Spleen (tissue), 11 donors: ENCODE measurements around the gene CPED1. TPM values are rescaled to one million over a fixed set of nuclear protein-coding genes. Genes with fewer than 3 reads are reported as not detected.

Experiments used
- DNase-seq: peaks from one replicate; pipeline ENCODE4 v3.0.0-alpha.2; 2020
- H3K27ac ChIP-seq, 8 donors: fragments of 200-600 bp; sonication (generic) in 7 of 8; 1 replicate in 4 of 8; 2 replicates in 4 of 8; pipeline versions ENCODE4 v1.5.0 to v1.8.0; 2016 to 2021; ENCODE audit warnings: inconsistent platforms in 4 of 8, mild to moderate bottlenecking in 4 of 8, moderate library complexity in 1 of 8
- H3K27me3 ChIP-seq, 7 donors: fragments of 200-600 bp; sonication (generic) in 6 of 7; replicated peaks in 1 of 7; 1 replicate in 4 of 7; 2 replicates in 3 of 7; pipeline versions ENCODE4 v1.5.0 to v1.8.0; 2016 to 2021; ENCODE audit warnings: inconsistent platforms in 3 of 7, mild to moderate bottlenecking in 1 of 7
- H3K36me3 ChIP-seq, 6 donors: fragments of 200-600 bp; sonication (generic) in 5 of 6; 1 replicate in 4 of 6; 2 replicates in 2 of 6; pipeline versions ENCODE4 v1.5.0 to v1.8.0; 2016 to 2021; ENCODE audit warnings: inconsistent platforms in 2 of 6
- H3K4me1 ChIP-seq, 6 donors: fragments of 200-600 bp; sonication (generic) in 5 of 6; 1 replicate in 3 of 6; 2 replicates in 3 of 6; pipeline versions ENCODE4 v1.5.0 to v1.8.0; 2016 to 2021; ENCODE audit warnings: inconsistent platforms in 3 of 6
- H3K4me3 ChIP-seq, 8 donors: fragments of 200-600 bp; sonication (generic) in 7 of 8; 1 replicate in 4 of 8; 2 replicates in 4 of 8; pipeline versions ENCODE4 v1.5.0 to v1.8.0; 2016 to 2021; ENCODE audit warnings: inconsistent platforms in 4 of 8, mild to moderate bottlenecking in 4 of 8, moderate library complexity in 2 of 8
- H3K9me3 ChIP-seq, 8 donors: fragments of 200-600 bp; sonication (generic) in 7 of 8; 1 replicate in 4 of 8; 2 replicates in 4 of 8; pipeline versions ENCODE4 v1.5.0 to v1.8.0; 2016 to 2021; ENCODE audit warnings: inconsistent platforms in 4 of 8
- CTCF ChIP-seq, 11 experiments: fragments of 200-600 bp in 7 of 11; fragments of 450-650 bp in 4 of 11; sonication (generic) in 4 of 11; IDR thresholded peaks in 8 of 11; conservative IDR thresholded peaks in 3 of 11; 1 replicate in 7 of 11; 2 replicates in 4 of 11; pipeline versions ENCODE4 v1.4.0 to v1.8.0; 2016 to 2021; ENCODE audit warnings: antibody characterized with exemption in 11 of 11, inconsistent platforms in 4 of 11, mild to moderate bottlenecking in 1 of 11
- POLR2A ChIP-seq, 3 donors: fragments of 450-650 bp; IDR thresholded peaks; one replicate each; pipeline ENCODE4 v1.5.1; 2017; ENCODE audit warnings: antibody characterized with exemption in 3 of 3, mild to moderate bottlenecking in 1 of 3
- POLR2AphosphoS5 ChIP-seq, 3 donors: sonication (generic); formaldehyde crosslinking; IDR thresholded peaks; one replicate each; pipeline ENCODE4 v1.5.1; 2017; ENCODE audit warnings: antibody characterized with exemption in 3 of 3
- WGBS, 5 donors: extraction: QIAGEN DNeasy Blood & Tissue Kit in 3 of 5; methylation state at CpG; one replicate each; pipeline versions ENCODE4 v1.1.5 to v1.1.7; 2013 to 2018; 5-methylcytosine and 5-hydroxymethylcytosine counted together
- intact Hi-C: fragments of 100-400 bp; cut with DNase I; formaldehyde crosslinking; loops from one replicate; pipeline ENCODE4 v1.15.0; 2023; ENCODE audit warnings: low total_unique reads
- polyA plus RNA-seq, 3 donors: library from polyadenylated mRNA; stranded (reverse); fragments of 200-250 nt; gene quantifications; one replicate each; pipeline ENCODE4 v1.2.1, GENCODE V29; 2013
- total RNA-seq, 7 donors: library from RNA; depleted of rRNA in 3 of 7; stranded (reverse); fragments of >200 nt in 3 of 7; fragmentation: NEBNext Ultra II Directional in 4 of 7; extraction: Animal tissue kit (Norgen Biotek cat#: 25700) in 4 of 7; gene quantifications; one replicate each; pipeline versions ENCODE4 v1.1.0 to v1.2.1, GENCODE V29; 2016 to 2021
- donor health status: healthy with polysubstance abuse.
- donor health status: DM: no; HTN: no; CAD: no; lungs with moderate emphysema.
- donor health status: DM: no; HTN: no; CAD: no.
- donor health status: Bipolar disorder and iron deficiency.
- donor health status: healthy.
- donor health status: DM: no; HTN: no; CAD: no.
- donor health status: DM: yes; HTN: yes; CAD: no.

CPED1 gene
- total and polyA plus RNA-seq, 10 donors, result 1.5 to 81.6 (median 38.6) TPM

DNA sequence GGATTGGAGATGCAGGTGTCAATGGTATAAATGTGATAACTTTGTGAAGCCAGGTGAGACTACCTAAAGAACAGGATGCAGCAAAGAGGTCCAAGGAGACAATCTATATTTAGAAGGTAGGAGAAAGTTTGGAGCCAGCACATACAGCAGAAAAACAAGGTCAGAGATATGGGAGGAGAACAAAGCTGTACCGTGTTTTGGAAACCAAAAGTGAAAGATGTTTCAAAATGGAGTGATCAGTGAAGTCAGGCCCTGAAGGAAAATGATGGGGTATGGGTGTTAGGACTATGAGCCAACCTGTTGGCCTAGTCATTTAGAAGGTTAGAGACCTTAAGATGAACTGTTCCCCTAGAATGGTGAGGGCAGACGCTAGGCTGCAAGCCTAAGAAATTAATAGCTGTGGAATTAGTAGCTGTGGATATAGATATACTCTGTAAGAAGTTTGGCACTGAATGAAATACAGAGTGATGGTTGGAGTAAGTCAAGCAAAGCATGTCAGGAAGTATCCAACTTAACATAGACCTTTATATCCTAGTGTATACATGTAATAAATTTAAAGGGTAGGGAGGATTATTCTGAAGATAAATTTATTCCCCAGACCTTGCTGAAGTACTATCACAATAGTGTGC is 190.5 kb downstream of the CPED1 start:
- TF ChIP-seq POLR2A (IDR thresholded peaks at IDR 0.05) (no peak), POLR2AphosphoS5 (IDR thresholded peaks at IDR 0.05) (no peak), CTCF (IDR thresholded peaks at IDR 0.05 in 8 of 11, conservative IDR thresholded peaks at IDR 0.05 in 3 of 11) (no peak)
- no peaks in the 10 kb centered on the region for H3K36me3 ChIP-seq
- intact Hi-C loops, result no loop called here

GRCh38 chr7:121180436-121181063 is 192.0 kb downstream of the CPED1 start:
- intact Hi-C loops, result no loop called here
- peak overlapping the region; percentile 17 to 81 (median 70) for H3K27ac ChIP-seq
- no peaks in the 10 kb centered on the region for H3K36me3 ChIP-seq
- peaks cover 0 to 87% (median 40%) of the 10 kb centered on the region in 6 donors for H3K4me1 ChIP-seq
- H3K4me3 ChIP-seq, result no peak overlapping the region
- no peaks in the 10 kb centered on the region for H3K9me3 ChIP-seq
- no peaks in the 10 kb centered on the region for H3K27me3 ChIP-seq
- 66 to 77% (median 72%) methylated on average over 4 of the region's 4 CpGs for WGBS, 5 donors
- TF ChIP-seq POLR2A (IDR thresholded peaks at IDR 0.05), result no peak
- no peak for TF ChIP-seq POLR2AphosphoS5 (IDR thresholded peaks at IDR 0.05)
- TF ChIP-seq CTCF (IDR thresholded peaks at IDR 0.05 in 8 of 11, conservative IDR thresholded peaks at IDR 0.05 in 3 of 11), result no peak
- DNase-seq, result no peak

More for the DNA sequence above, 190.5 kb downstream of the CPED1 start:
- Histone ChIP-seq H3K9me3 (no peaks in the 10 kb centered on the region), H3K27me3 (no peaks in the 10 kb centered on the region), H3K27ac (peak overlapping the region in 7 of 8 donors; percentile 6 to 81 (median 72)), H3K4me3 (peak overlapping the region in 1 of 8 donors; percentile 15), H3K4me1 (peaks cover 0 to 72% (median 36%) of the 10 kb centered on the region in 6 donors)
- DNase-seq, result no peak
- 51 to 70% (median 52%) methylated on average over 2 of the region's 2 CpGs for WGBS, 5 donors

- no peaks in the 10 kb centered on the region for H3K27me3 ChIP-seq
- H3K4me1 ChIP-seq, result peaks cover 0 to 91% (median 40%) of the 10 kb centered on the region in 6 donors
- no peak for DNase-seq
- WGBS, 5 donors, result 77 to 92% (median 90%) methylated on average over 1 of the region's 1 CpG
- intact Hi-C loops, result no loop called here
- H3K4me3 ChIP-seq, result no peak overlapping the region
- H3K36me3 ChIP-seq, result no peaks in the 10 kb centered on the region
- H3K9me3 ChIP-seq, result no peaks in the 10 kb centered on the region
- TF ChIP-seq POLR2A (IDR thresholded peaks at IDR 0.05), result no peak
- no peak for TF ChIP-seq CTCF (IDR thresholded peaks at IDR 0.05 in 8 of 11, conservative IDR thresholded peaks at IDR 0.05 in 3 of 11)
- TF ChIP-seq POLR2AphosphoS5 (IDR thresholded peaks at IDR 0.05), result no peak
- H3K27ac ChIP-seq, result peak overlapping the region in 7 of 8 donors; percentile 1 to 81 (median 72)
Measured at GRCh38 chr7:121181357-121181756, 192.8 kb downstream of the CPED1 start.

GRCh38 chr7:121182281-121182680 is 193.8 kb downstream of the CPED1 start:
- no peak overlapping the region for H3K4me3 ChIP-seq
- intact Hi-C loops, result no loop called here
- peak overlapping the region in 6 of 8 donors; percentile 44 to 81 (median 73) for H3K27ac ChIP-seq
- H3K4me1 ChIP-seq, result peaks cover 0 to 92% (median 40%) of the 10 kb centered on the region in 6 donors
- no peaks in the 10 kb centered on the region for H3K27me3 ChIP-seq
- no peak for TF ChIP-seq POLR2A (IDR thresholded peaks at IDR 0.05)
- TF ChIP-seq CTCF (IDR thresholded peaks at IDR 0.05 in 8 of 11, conservative IDR thresholded peaks at IDR 0.05 in 3 of 11), result no peak
- no peak for TF ChIP-seq POLR2AphosphoS5 (IDR thresholded peaks at IDR 0.05)
- DNase-seq, result no peak
- no peaks in the 10 kb centered on the region for H3K36me3 ChIP-seq
- no peaks in the 10 kb centered on the region for H3K9me3 ChIP-seq
